Measurements from ENCODE around the gene DNAL4. TPM values are rescaled to one million over a fixed set of nuclear protein-coding genes. Genes with fewer than 3 reads are reported as not detected.

The DNAL4 gene
- total RNA-seq, 1 donor from 2014 or later = 16.0 TPM

DNA sequence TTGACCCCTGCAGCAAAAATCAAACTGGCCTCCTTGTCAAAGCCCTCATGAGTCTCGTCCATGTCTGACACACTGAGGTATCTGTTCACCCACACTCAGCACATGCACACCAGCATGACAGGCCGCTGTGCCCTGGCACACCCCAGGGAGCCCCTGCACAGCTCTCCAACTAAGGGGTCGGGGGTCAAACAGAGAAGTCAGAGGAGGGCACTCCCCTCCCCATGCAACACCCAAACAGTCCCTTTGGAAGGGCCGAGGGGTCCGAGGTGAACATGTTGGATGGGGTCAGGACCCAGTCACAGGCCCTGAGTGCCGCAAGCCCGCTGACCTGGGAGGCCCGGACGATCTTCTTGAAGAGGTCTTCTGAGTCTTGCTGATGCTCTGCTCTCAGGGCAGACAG is 52.8 kb downstream of the DNAL4 start:
- intact Hi-C loops (cut with DNase I) = no loop called here
- no peaks in the 10 kb centered on the region for H3K4me1 ChIP-seq
- no peak overlapping the region for H3K4me3 ChIP-seq
- peaks cover 100% of the 10 kb centered on the region for H3K36me3 ChIP-seq
- ATAC-seq (no peak), DNase-seq (no peak)
- H3K9me3 ChIP-seq = no peaks in the 10 kb centered on the region
- no peaks in the 10 kb centered on the region for H3K27me3 ChIP-seq
- TF ChIP-seq, protein P1, sequence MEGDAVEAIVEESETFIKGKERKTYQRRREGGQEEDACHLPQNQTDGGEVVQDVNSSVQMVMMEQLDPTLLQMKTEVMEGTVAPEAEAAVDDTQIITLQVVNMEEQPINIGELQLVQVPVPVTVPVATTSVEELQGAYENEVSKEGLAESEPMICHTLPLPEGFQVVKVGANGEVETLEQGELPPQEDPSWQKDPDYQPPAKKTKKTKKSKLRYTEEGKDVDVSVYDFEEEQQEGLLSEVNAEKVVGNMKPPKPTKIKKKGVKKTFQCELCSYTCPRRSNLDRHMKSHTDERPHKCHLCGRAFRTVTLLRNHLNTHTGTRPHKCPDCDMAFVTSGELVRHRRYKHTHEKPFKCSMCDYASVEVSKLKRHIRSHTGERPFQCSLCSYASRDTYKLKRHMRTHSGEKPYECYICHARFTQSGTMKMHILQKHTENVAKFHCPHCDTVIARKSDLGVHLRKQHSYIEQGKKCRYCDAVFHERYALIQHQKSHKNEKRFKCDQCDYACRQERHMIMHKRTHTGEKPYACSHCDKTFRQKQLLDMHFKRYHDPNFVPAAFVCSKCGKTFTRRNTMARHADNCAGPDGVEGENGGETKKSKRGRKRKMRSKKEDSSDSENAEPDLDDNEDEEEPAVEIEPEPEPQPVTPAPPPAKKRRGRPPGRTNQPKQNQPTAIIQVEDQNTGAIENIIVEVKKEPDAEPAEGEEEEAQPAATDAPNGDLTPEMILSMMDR (IDR thresholded peaks at IDR 0.05) = no peak
- no peak overlapping the region for H3K27ac ChIP-seq

DNA sequence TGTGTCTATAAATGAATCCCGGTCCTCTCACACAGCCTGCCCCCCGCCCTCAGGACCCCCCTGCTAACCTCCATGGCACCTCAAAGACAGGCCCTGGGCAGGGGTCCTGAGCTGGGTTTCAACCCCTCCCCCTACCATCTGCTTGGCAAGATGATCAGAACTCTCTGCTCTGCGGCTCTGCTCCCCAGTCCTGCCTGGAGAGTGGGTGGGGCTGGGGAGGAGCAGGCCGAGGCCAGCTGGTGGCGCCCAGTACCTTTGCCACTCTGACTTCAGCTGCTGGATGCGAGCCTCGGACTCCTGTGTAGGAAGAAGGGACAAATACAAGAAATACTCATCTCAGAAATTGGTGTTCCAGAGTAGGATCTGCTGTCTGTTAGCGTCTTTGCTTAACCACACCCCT is 53.2 kb downstream of the DNAL4 start:
- H3K27ac ChIP-seq = no peak overlapping the region
- TF ChIP-seq, protein P1 (IDR thresholded peaks at IDR 0.05) = no peak

DNA sequence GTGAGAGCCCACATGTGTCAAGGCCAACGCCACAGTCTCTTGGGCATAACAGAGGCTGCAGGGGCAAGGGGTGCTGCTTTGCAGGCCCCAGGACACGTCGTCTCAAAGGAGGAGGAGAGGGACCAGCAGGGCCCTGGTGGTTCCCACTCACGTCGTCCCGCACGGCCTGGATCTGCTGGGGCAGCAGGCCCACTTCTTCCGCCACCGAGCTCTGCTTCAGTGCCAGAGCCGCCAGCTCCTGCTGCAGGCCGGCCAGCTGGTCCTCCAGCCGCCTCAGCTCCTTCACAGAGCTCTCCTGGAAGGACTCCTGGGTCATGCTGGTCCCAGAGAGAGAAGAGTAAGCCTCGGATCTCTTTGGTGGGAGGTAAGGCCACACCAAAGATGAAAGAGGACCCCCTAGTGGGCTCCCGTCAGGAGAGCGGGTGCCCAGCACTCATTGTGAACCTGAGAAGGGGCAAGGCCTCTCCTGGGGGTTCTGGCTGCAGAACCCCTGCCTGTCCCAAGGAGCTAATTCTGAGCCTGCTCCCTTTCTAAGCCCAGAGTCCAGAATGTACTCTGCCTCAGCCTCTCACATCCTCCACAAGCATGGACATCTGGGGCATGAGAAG is 53.7 kb downstream of the DNAL4 start:
- Histone ChIP-seq H3K36me3 (peaks cover 100% of the 10 kb centered on the region), H3K27ac (no peak overlapping the region), H3K4me1 (no peaks in the 10 kb centered on the region), H3K27me3 (no peaks in the 10 kb centered on the region), H3K9me3 (no peaks in the 10 kb centered on the region), H3K4me3 (no peak overlapping the region)
- TF ChIP-seq, protein P1 (IDR thresholded peaks at IDR 0.05) = no peak
- ATAC-seq = no peak
- DNase-seq = no peak
- intact Hi-C loops (cut with DNase I) = no loop called here

More for the DNA sequence above, 53.2 kb downstream of the DNAL4 start:
- DNase-seq (no peak), ATAC-seq (no peak)
- Histone ChIP-seq H3K4me3 (no peak overlapping the region), H3K4me1 (no peaks in the 10 kb centered on the region), H3K36me3 (peaks cover 100% of the 10 kb centered on the region), H3K9me3 (no peaks in the 10 kb centered on the region), H3K27me3 (no peaks in the 10 kb centered on the region)
- intact Hi-C loops (cut with DNase I) = no loop called here

DNA sequence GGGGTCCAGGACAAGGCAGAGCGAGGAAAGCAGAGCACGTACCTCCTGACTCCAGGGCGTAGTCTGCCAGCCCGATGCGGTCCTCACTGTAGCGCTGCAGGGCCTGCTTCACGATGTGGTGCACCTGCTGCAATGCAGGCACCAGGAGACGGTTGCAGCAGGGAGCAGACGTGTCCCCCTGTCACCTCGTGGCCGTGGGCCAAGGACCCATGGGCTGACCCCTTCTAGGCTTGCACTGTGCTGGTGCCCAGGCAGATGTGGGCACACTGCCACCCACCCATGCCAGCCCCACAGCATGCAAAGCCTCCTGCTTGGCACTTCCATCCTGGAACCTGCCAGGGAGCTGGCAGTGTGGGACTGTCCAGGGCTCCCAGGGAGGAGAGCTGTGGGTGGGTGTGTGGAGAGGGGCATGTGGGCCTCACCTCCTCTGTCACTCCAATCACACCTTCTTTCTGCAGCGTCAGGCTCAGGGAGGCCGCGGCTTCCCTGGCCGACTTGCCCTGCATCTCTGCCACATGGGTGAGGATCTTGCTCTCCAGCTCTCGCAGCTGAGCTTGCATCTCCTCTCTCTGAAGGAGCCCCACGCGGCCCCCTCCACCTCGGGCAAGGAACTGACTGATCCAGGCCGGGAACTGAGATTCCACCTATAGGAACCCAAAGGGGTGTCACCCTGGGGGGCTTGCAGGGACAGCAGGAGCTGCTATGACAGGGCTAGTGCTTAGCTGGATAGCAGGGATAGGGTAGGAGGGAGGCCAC is 54.5 kb downstream of the DNAL4 start:
- Histone ChIP-seq H3K4me3 (no peak overlapping the region), H3K9me3 (no peaks in the 10 kb centered on the region), H3K27ac (no peak overlapping the region), H3K4me1 (peaks cover 2% of the 10 kb centered on the region), H3K27me3 (no peaks in the 10 kb centered on the region), H3K36me3 (peaks cover 94% of the 10 kb centered on the region)
- intact Hi-C loops (cut with DNase I) = no loop called here
- TF ChIP-seq, protein P1 (IDR thresholded peaks at IDR 0.05) = no peak
- no peak for DNase-seq
- ATAC-seq = no peak

DNA sequence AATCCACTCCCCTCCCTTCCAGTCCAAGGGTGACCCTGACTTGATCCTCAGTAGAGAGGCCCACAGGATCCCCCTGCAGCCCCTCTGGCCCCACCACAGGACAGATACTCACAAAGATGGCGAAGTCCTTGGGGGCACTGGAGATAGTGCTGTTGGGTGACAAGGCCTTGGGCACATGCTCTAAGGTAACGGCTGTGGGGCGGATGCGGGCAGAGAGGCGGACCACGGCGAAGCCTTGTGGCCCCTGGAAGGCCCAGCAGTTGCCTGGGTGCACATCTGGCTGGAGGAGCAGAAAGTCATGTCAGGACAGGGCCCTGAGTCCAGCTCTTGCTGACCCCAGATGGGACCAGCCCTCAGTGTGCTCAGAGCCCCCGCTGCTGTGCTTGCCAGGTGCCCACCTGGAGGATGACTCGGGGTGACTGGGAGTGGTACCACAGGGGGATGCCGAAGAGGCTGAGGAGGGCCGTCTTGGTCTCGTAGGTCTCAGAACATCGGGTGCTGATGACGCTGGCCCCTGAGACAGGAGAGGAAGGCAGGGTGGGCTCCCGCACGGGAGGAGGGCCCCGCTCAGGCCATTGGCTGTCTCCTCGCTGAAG is 55.4 kb downstream of the DNAL4 start:
- TF ChIP-seq, protein P1 (IDR thresholded peaks at IDR 0.05) = no peak
- Histone ChIP-seq H3K9me3 (no peaks in the 10 kb centered on the region), H3K4me1 (peaks cover 7% of the 10 kb centered on the region), H3K36me3 (peaks cover 85% of the 10 kb centered on the region), H3K4me3 (no peak overlapping the region), H3K27ac (no peak overlapping the region), H3K27me3 (no peaks in the 10 kb centered on the region)
- ATAC-seq (no peak), DNase-seq (no peak)
- intact Hi-C loops (cut with DNase I) = no loop called here
